GM21737 (cell line): ENCODE measurements around the gene FYN.
"Not testable (repeated sequence)": the region's sequence is repeated elsewhere in the genome, so short reads cannot be mapped to it uniquely, and the experiment has no call there.

Source experiments
- ATAC-seq: cut with Tn5 transposase; IDR thresholded peaks from one replicate; pipeline ENCODE4 v1.9.1; 2021; ENCODE audit warnings: mild to moderate bottlenecking, moderate library complexity; ENCODE audit not compliant: unreplicated experiment

FYN gene

DNA sequence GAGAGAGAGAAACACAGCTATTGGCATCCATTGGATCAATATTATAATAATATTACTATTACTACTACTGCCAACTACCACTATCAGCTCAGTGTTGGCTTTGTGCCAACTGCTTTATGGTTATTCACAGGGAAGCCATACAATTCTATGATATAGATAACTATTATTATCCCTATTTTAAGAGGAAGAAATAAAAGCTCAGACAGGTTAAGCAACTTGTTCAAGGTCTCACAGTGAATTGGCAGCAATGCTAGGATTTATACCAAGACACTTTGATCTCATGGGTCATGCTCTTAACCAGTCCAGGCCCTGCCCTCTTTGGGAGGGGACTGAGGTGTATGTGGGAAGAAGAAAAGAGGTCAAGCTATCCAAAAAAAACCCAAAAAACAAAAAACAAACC, 185.6 kb downstream of the FYN start:
- no peak for ATAC-seq

DNA sequence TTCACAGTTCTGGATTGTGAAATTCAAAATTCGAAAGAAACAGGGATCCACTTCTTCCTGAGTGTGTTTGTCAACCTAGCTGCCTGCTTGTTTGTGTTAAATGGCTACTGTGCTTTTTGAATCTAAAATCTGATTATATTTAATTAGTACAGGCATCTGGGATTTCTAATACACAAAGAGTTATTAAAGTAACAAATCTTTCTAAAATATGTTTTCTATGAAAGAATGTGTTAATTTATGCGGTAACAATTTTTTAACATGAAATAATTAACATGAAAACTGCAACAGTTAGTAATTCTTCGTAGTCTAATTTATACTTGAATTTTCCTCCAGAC, 186.4 kb downstream of the FYN start:
- no peak for ATAC-seq

DNA sequence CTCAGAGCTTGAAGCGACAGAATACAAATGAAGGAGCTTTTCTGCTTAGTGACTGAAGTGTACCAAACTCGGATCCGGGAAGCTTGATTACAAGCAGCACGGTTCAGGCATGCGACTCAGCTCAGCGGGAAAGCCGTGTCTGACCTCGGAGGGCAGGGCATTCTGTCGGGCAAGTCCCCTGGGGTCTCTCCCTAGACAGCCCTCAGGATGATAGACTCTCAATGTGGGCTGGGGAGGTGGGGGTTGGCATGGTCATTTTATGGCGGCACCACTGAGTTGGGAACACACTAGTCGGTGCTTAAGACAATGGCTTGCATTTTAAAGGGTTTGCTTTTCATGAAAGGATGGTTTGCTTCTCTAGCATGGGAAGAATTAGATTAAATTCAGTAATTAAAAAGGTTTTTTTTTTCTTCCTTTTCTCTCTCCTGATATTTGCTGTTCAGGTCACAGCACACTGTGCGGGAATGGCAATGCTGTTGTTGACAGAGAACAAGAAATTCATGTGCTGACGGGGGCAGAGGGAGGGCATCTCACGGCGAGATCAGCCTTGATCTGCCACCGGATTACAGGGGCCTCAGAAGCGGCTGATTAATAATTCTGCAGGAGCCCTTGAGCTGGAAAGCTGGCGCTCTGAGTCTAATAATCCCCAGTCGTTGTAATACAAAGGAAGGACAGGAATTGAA, 186.9 kb downstream of the FYN start:
- ATAC-seq: no peak

DNA sequence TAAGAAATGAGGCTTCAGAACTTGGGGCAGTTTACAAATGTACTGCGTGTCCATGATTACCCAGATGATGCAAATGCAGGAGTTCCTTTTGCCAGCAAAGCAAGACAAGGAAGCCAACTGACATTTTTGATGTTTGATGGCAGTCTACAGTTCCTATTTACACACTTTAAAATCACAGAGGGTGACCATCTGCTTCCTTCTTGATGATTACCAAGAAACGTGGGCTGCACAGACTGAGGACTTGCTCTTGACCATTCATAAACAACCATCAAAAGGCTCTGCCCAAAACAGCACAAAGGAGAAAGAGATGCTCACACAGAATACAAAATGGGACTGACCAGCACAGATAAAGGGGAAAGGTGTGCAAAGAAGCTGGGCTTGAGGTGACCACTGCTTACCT, 187.7 kb downstream of the FYN start:
- no peak for ATAC-seq

DNA sequence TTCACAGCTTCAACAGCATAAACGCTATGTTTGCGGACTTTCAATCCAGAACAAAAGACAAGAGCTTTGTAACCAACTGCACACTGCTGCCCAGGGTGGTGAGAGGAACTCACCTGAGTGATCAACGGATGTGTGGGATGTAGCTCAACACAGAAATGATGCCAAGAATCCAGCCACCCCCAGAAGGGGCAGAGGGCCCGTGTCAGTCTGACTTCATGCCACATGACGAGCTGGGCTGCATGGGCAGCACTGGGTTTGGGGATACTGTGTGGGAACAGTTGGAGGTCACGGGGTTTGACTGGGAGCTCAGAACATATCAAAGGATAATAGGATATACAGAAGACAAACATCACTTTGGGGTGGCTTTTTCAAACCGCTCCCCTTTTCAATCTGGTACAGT, 188.2 kb downstream of the FYN start:
- no peak for ATAC-seq

DNA sequence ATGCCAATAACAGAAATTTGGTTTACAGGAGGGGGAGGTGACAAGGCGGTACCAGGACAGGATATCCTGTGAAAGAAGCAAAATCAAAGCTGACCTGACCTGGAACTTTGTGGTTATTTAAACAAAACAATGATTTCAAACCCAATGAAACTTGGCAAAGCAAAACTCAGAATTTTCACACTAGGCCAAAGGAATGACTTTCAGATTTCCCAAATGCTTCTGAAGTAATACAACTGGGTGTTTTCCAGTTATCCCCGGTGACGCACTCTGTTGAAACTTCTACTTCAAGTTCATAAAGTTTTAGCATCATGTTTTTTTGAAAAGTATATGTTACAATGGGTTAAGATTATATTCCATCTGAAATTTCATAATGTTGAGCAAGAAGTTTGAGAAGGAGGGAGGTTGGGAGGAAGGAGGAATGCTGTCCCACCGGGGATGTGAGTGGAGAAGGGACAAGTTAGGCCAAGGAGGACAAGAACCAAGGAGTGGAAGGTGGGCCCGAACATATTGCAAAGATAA, 189.4 kb downstream of the FYN start:
- ATAC-seq: no peak

DNA sequence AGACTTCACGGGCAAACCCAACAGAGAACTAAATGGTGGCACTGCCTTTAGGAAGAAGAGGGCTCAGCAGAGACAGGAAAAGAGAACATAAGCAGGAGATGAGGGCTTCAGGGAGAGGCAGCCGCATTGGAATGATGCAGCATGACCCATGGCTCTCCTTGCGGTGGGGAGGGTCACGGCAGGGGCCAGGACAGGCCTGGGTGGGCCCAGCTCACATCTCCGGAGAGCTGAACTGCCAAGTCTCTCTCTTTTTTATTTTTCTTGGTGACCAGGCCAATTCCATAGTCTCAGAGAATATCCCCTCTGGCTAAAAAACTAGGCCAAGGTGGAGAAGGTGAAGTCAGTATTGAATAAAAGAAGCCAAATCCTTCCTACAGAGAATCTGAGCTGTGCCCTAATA, 190.1 kb downstream of the FYN start:
- no peak for ATAC-seq

DNA sequence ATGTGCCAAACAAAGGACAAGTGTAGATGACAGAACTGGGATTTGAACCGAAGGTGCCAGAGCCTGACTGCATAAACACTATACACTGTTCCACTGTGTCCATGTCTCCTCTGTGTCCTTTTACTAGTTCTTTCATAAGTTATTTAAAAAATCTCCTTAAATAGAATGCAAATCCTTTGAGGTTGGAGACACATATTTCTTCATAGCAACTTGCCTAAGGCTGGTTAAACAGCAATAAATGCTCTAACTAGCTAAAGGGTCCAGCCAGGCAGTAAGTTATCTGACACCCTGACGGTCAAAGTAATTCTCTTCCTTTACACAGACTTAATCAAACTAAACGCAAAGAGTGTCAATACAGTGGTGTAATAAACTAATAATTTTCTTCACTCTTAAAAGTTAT, 191.4 kb downstream of the FYN start:
- no peak for ATAC-seq

DNA sequence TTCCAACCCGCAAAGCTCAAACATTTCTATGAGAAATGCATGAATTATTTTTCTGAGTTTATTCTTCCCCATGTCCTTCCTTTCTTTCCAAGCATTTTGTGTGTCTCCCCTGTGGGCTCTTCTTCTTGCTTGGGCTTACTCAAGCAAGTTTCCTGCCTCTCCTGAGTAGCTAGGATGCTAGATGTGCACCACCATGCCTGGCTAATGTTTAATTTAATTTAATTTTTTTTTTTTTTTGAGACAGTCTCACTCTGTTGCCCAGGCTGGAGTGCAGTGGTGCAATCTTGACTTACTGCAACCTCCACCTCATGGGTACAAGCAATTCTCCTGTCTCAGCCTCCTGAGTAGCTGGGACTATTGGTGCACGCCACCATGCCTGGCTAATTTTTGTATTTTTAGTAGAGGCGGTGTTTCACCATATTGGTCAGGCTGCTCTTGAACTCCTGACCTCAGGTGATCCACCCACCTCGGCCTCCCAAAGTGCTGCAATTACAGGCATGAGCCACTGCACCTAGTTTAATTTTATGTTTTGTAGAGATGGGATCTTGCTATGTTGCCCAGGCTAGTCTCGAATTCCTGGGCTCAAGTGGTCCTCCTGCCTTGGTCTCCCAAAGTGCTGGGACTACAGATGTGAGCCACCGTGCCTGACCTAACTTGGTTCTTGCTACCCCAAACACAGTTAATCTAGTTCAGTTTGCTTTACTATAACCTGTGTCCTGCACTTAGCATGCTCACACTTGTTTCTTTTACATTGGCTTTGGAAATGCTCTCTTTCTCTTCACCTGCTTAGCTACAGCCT, 192.2 kb downstream of the FYN start:
- not testable (repeated sequence) for ATAC-seq

DNA sequence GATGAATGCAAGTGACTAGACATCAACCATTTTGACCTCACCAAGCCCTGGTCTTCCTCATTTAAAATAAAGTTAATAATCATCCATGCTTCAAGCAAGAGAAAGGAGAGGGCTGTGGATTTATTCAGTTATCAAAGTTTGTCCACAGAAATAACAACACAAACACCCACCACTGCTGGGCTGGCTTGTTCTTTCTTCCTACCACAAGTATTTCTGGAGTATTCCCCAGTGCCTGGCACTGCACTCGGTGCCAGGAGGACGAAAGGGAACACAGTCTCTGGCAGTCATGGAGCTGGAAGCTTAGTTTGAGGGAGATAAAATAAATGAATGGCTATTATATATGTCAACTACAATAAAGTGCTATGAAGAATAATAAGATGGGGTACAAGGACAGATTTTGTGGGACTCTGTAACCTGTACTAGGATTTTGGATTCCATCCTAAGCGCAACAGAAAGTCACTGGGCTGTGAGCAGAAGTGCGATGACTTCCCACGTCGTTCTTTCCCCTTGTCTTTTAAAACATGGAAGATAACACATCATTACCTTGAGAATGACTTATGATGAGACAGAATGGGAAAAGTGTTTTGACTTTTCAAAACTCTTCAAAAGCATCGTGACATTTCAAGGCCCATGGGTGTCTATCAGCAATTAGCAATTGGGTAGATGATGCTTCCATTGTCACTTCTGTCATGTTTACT, 193.1 kb downstream of the FYN start:
- ATAC-seq: no peak

DNA sequence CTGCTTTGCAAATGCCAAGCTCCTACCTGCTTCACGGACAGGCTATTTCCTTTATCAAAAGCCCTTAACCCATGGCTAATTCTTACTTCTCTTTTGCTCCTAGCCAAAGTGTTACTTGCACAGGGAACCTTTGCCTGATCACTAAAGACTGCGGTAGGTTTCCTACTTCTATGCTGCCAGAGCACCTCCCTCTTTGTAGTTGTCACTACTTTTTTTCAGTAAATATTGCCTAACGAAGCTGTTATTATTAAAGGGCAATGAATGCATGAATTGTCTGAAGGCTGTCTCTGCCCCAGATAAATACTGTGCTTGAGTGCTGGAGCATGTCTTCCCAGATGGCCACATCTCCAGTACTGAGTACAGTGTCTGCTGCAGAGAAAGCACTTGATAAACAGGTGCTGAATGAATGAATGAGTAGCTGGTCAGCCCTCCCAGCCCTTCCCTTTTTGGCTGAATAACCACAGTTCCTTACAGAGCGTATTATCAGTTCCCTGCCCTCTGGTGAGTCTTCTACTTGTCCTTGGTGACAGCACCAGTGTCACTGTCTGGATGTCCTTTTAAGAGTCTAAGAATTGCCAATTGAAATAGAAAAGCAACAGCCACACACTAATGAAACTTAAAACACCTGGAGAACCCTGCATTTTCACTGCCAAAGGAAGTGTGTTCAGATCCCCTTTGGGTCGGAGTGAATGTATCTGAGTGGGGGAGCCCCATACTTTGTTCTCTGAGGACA, 194.0 kb downstream of the FYN start:
- no peak for ATAC-seq

DNA sequence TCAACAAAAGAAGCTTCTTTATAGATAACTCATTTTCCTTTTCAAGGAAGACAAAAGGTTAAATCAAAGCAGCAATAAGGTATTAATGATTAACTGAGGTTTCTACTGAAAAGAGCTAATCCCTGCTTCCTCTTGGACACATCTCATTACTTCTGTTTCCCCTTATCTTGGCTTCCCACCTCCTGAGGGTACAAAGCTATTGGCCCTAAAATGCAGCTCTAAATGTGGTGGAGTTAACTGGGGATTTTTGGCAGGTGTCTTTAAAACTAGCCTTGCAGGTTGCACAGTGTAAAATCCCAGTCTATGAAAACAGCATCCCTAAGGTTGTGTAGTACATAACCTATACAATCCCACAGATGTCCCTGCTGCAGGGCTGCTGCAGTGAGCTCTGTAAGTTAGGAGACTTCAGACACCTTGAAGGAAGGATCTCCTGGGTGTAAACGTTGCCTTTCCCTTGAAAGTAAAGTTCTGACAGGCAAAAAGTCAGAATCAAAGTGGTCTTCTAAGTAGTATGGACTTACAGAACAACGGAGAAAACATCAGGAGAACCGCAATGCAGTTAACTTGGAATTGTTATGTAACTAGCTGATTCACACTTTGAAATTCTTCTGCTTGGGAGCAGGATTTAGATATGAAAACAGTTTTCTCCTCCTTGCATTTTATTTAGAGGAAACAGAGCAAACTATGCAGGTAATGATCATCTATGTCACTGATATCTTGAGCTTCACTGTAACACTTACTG, 195.8 kb downstream of the FYN start:
- no peak for ATAC-seq

DNA sequence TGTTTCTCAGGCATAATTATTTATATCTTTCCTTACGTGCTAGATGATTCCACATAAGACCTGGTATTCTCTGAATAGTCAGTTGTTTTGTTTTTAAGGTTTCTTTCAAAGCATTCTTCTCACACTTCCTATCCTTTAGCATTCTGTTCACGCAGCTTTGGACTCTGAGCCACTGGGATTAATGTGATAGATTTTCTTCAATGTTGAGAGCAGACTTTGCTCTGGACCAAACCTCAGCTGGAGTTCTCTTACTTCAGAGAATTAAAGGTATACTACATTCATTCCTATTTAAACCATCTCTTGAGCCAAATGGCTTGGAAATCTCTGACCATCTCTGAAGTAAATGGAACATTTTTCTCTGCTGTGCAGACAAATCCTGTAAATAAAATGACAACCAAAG, 196.9 kb downstream of the FYN start:
- no peak for ATAC-seq

DNA sequence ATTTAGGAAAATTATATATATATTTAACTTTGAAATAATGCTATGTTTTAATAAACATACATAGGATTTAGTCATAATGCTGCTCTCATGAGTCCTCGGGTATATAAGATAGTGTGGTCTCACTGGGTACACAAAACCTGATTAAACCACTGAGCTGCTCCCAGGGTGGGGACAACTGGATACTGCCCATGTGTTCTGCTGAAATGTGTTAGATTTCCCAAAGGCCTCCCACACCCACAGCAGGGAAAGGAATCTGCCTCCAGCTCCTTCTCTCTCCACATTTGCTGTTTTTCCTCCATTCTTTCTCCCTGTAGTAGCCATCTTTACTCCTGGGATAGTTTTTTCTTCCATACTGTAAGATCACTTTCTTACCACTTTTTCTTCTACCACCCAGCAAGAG, 198.4 kb downstream of the FYN start:
- ATAC-seq: no peak

DNA sequence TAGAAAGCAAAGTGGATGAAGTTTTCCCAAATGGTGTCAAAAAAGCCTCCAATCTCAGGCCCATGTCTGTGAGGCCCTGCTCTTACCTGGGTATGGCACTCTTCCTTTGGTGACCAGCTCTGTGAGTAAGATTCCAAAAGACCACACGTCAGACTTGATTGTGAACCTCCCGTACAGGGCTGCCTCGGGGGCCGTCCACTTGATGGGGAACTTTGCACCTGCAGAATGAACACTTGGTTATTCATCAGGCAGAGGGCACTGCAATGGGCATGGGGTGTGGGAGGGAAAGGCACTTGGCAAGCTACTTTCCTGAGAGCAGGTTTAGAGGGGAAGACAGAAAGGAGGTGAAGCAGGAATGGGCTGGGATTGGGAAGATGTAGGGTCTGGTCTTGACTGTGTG, 198.8 kb downstream of the FYN start:
- ATAC-seq: no peak

DNA sequence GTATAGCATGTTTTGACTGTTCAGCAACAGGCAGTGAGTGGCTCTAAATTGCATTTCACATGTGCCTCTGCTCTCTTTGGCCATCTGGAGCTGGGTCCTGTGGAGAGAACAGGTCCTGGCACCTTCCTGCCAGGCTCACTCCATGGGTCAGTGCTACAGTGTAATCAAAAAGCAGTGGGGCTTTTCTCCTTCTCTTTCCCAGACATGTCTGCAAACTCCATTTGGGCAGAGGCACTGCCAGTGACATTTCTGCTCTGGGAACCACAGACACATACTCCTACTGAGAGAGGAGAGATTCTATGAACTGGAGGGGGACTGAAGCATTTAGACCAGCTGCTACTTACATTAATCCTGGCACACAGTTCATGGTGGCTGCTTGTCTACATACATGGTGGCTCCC, 199.3 kb downstream of the FYN start:
- ATAC-seq: no peak

DNA sequence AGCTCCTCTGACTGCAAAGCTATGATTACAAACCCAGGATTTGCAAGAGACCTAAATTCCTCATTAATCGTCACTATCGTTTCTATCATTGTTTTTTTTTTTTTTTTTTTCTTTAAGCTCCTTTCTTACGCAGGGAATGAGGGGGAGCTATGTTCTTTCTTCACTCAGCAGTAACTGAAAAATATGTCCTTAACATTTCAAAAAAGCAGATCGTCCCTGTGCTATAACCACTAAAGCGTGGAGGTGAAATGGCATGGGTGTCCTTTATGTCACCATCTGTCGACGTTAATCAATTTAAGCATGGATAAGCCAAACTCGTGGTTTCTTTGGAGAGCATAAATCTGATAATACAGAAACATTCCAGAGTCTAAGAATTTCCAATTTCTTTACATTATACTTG, 199.7 kb downstream of the FYN start:
- no peak for ATAC-seq

DNA sequence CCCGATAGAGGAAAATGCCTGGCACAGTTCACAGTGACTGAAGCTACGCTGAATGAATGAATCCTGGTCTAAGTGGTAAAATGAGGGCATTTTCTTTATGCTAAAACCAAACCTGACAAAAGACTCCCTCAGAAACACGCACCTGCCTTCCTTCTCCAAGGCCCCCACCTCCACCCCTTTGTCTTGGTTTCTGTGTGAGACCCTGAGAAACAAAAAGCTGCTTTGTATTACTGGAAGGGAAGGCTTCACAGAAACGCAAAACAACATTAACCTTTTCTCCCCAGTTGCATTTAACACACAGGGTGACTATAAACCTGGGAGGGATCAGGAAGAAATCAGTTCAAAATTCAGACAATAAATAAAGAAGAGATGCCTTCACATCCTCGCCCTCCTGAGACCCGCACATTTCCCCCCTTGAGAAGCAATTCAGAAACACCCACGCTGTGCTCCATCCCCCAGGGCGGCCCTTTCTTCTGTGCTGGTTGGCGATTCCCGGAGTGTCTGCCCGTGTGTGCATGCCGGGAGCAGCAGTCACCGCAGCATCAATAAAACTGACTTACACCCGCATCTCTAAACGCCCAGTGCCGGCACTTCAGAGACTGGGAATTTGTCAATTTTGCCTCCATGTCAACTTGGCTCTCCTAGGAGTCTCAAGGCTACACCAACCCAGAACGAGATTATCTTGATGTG, 200.3 kb downstream of the FYN start:
- no peak for ATAC-seq

DNA sequence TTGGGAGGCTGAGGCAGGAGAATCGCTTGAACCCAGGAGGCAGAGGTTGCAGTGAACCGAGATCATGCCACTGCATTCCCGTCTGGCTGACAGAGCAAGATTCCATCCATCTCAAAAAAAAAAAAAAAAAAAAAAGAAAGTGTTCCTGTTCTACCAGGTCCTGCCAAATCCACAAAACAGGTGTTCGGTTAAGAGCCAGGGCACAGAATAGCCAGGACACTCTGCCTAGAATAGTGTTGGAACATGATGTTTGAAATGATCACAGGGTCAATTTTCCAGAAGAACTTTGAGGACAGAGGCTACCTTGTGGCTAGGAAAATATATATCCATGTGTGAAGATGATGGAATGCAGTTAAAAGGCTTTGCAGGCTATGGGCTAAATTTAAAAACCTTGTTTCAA, 203.9 kb downstream of the FYN start:
- no peak for ATAC-seq

DNA sequence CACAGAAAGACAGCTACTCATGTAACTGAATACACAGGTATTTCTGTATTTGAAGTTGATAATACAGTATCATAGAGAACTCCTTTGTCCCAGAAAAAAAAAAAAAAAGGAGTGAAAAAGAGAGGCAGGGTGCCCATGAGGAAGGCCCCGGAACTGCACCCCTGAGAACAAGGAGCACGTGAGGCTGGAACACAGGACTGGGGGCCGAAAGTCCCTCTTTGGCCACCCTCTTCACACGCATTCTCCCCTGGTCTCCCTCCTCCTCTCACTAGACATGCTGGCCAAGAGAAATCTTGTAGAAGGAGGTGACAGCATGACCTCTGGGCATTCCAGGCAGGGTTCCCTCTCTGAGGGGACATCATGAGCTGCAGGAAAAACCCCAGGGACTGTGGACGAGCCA, 204.8 kb downstream of the FYN start:
- no peak for ATAC-seq
